Fibroblast of upper back skin (primary cell): ENCODE data around the gene ZNF513.
"Not testable (repeated sequence)": the region's sequence is repeated elsewhere in the genome, so short reads cannot be mapped to it uniquely, and the experiment has no call there.

Experiments used
- DNase-seq: peaks from one replicate; pipeline ENCODE4 v3.0.0-alpha.2; 2013

Gene ZNF513

DNA sequence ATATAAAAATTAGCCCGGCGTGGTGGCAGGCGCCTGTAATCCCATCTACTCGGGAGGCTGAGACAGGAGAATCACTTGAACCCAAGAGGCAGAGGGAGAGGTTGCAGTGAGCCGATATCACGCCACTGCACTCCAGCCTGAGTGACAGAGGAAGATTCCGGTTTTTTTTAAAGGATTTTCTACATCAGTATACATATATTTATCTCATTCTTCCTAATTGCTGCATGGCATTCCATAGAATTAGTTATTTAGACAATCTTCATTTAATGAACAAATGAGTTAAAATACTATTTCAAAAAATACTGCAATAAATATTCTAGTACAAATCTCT, 26.0 kb downstream of the ZNF513 start:
- no peak for DNase-seq

DNA sequence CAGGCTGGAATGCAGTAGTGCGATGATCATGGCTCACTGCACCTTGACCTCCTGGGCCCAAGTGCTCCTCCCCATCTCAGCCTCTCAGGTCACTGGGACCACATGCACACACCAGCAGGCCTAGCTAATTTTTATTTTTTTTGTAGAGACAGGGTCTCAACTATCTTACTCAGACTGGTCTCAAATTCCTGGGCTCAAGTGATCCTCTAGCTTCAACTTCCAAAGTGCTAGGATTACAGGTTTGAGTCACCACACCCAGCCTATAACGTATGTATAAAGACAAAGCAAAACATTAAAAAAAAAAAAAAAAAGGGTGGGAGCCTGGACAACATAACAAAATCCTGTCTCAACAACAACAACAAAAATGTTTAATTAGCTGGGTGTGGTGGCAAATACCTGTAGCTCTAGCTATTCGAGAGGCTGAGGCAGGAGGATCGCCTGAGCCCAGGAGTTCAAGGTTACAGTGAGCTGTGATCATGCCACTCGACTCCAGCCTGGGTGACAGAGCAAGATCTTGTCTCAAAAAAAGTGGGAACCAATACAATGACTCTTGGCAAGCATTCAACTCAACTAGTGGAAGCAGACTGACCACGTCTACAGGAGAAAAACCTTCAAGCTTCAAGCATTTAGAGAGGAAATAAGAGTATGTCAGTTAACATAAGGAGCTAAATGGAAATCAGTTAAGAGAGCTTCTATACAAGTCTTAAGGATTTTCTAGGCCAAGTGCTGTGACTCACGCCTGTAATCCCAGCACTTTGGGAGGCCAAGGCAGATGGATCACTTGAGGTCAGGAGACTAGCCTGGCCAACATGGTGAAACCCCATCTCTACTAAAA, 26.6 kb downstream of the ZNF513 start:
- DNase-seq, result peak; percentile 14

DNA sequence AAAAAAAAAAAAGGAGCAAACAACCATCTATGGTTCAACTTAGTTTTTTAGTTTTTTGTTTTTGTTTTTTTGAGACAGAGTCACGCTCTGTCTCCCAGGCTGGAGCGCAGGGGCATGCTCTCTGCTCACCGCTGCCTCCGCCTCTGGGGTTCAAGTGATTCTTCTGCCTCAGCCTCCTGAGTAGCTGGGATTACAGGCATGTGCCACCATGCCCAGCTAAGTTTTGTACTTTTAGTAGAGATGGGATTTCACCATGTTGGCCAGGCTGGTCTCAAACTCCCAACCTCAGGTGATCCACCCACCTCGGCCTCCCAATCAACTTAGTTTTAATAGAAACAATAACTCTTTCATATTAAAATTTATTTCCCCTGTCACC, 27.2 kb downstream of the ZNF513 start:
- DNase-seq, result not testable (repeated sequence)

DNA sequence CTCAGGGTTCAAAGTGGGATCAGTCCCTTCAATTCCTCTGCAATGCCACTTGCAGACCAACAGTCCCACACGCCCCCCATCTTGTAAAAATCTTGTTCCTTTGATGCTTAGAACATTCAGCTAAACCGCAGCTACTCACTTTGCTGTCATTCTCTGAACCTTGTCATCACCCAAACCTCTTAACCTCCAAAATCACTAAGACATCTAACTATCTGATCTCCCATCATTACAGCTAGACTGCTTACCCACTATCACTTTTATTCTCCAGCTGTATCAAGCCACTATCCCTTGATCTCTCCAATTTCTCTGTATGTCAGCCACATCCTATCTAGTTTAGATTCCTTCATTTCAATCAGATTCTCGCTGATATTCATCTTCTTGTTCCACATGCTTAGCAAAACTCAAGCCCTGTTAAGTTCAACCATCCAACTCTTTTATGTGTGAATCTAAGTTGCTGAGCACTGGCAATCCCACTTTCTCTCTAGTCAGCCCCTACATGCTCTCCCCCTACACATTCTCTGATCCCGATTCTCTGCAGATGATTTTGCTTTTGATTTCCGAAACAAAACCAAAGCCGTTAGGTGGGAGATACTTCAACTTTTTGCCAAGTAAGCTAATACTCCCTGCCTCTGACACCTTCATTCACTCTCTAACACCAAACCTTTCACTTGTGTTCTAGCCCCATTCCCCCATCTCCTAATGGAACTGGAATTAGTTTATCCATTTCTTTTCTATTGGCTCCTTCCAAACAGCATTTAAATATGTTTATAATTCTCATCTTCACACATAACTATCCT, 28.5 kb downstream of the ZNF513 start:
- no peak for DNase-seq

DNA sequence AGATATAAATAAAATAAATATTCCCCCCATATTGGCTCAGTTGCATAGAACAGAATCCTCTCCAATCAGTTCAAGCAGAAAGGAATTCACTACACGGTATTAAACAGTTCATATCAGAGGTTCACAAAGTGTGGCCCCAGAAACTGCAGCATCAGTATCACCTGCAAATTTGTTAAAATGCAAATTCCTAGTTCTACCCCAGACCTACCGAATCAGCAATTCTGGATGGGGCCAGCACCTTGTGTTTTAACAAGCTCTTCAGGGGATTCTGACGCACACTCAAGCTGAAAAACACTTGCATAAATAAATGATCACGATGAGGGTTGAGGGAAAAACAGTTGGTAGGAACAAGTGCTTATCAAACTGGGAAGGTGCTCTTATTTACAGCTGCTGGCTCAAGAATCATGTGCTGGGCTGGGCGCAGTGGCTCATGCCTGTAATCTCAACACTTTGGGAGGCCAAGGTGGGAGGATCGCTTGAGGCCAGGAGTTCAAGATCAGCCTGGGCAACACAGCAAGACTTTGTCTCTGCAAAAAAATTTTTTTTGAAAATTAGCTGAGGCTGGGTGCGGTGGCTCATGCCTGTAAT, 30.3 kb downstream of the ZNF513 start:
- no peak for DNase-seq

DNA sequence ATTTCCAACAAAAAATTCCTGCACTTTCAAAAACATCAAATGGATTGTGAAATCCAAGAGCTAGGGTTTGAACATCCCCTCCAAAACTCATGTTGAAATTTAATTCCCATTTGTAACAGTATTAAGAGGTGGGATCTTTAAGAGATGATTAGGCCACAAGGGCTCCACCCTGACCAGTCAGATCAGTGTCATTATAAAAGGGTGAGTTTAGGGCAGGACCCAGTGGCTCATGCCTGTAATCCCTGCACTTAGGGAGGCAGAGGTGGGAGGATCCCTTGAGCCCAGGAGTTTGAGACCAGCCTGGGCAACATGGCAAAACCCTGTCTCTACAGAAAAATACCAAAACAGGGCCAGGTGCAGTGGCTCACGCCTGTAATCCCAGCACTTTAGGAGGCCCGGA, 32.9 kb downstream of the ZNF513 start:
- DNase-seq, result no peak

DNA sequence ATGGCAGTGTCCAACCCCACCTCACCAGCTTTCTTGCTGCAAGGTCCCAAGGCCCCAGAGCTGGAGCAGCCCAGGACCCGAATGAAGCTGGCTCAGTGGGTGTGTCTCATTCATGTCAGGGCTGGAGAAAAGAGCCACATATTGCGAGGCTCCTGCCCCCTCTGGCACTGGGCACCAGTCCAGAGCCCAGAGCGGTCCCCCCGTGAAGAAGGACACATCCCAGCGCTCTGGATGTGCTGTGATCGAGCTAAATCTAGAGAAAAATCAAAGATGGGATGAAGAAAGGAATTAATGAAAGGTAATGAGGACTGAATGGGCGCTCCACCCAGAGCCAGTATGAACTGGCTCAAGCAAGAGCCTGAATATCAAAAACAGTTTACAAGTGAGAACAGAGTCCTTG, 44.4 kb downstream of the ZNF513 start:
- no peak for DNase-seq

DNA sequence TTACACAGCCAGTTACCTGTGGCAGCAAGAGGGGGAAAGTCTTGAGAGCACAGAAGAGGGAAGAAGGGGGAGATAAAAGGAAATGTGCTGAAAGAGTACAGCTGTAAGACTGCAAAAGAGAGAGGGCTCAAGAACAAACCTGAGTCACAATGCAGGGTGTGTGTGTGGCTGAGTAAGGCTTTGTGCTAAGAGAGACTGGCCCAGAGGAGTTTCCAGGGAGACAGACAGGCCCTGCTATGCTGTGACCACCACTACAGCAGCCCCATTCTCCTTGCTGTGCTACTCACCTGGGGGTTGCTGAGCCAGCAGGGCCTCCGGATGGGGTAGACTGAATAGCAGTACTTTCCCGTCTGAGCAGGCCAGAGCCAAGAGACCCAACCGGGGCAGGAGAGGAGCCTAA, 45.2 kb downstream of the ZNF513 start:
- no peak for DNase-seq
